Measurements from ENCODE around the gene LHX1.

DNA sequence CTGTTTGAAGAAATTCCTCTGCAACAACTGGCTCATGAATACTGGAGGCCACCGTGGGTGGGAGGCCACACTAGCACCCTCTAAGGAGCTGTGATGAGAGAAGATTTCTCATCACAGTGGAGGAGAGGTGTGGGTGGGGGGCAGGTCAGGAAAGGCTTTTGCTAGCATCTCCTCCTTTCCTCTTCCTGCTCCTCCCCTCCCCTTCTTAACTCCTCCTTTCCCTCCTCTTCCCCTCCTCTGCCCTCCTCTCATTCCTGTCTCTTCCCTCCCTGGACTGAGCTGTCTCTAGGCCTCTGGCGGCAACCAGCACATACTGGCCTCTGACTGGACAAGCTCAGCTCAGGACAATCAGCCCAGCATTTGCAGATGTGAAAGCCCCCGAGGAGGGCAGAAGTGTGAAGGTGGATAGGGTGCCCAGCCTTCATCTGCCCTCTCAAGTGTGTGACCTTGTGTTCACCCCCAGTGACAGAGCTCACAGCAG, 19.0 kb upstream of the LHX1 start:
- no peak for TF ChIP-seq EZH2 (IDR thresholded peaks at IDR 0.05; ENCODE audit: low read length, missing control alignments)
- TF ChIP-seq, protein P1, sequence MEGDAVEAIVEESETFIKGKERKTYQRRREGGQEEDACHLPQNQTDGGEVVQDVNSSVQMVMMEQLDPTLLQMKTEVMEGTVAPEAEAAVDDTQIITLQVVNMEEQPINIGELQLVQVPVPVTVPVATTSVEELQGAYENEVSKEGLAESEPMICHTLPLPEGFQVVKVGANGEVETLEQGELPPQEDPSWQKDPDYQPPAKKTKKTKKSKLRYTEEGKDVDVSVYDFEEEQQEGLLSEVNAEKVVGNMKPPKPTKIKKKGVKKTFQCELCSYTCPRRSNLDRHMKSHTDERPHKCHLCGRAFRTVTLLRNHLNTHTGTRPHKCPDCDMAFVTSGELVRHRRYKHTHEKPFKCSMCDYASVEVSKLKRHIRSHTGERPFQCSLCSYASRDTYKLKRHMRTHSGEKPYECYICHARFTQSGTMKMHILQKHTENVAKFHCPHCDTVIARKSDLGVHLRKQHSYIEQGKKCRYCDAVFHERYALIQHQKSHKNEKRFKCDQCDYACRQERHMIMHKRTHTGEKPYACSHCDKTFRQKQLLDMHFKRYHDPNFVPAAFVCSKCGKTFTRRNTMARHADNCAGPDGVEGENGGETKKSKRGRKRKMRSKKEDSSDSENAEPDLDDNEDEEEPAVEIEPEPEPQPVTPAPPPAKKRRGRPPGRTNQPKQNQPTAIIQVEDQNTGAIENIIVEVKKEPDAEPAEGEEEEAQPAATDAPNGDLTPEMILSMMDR (conservative IDR thresholded peaks at IDR 0.05 in 1 of 2, IDR thresholded peaks at IDR 0.05 in 1 of 2; ENCODE audit: low read depth in 1 of 2, low read length in 2 of 2) = no peak

All from fibroblast of lung (primary cell).